H1 (cell line): Measurements from ENCODE around the gene CDH2. TPM values are rescaled to one million over a fixed set of nuclear protein-coding genes. Genes with fewer than 3 reads are reported as not detected.

Experiments used
- BACH1 ChIP-seq: IDR thresholded peaks from 2 replicates; pipeline ENCODE4 v1.6.1; 2012; ENCODE audit warnings: low read length, improper control_type of control experiment
- EZH2 ChIP-seq: fragments of 200-600 bp; sonication (generic); IDR thresholded peaks from 2 replicates; pipeline ENCODE4 v1.7.1; 2012; ENCODE audit warnings: low read depth, mild to moderate bottlenecking, moderate library complexity, low read length, inconsistent platforms; ENCODE audit not compliant: severe bottlenecking
- HDAC2 ChIP-seq, 2 experiments: fragments of 300-600 bp in 1 of 2; sonication (generic) in 1 of 2; IDR thresholded peaks; 2 replicates each; pipeline ENCODE4 v1.6.1; 2011 to 2012; ENCODE audit warnings: low read depth in 2 of 2, low read length in 2 of 2, mild to moderate bottlenecking in 2 of 2, moderate library complexity in 2 of 2, borderline replicate concordance in 1 of 2, inconsistent platforms in 1 of 2
- TAF7 ChIP-seq: optimal IDR thresholded peaks from 2 replicates; pipeline ENCODE3; 2011; ENCODE audit warnings: low read depth, mild to moderate bottlenecking, inconsistent platforms, low read length, moderate library complexity, borderline replicate concordance
- TCF12 ChIP-seq: IDR thresholded peaks from 2 replicates; pipeline ENCODE4 v1.6.1; 2011; ENCODE audit warnings: low read depth, mild to moderate bottlenecking, low read length
- polyA plus RNA-seq, 7 experiments: library from polyadenylated mRNA; depleted of rRNA in 3 of 7; stranded (reverse) in 5 of 7; unstranded in 2 of 7; fragments of >200 nt in 5 of 7; fragments of 200-250 nt in 2 of 7; gene quantifications; 1 replicate in 5 of 7; 2 replicates in 1 of 7; 4 replicates in 1 of 7; pipeline versions ENCODE4 v1.2.1 to v1.2.3, GENCODE V29; 2011 to 2013; ENCODE audit warnings: missing spikeins in 2 of 7, mixed read lengths in 2 of 7
- total RNA-seq: library from RNA; stranded (reverse); fragmentation: NEBNext Ultra II Directional; extraction: Animal tissue kit (Norgen Biotek cat#: 25700); gene quantifications from 2 replicates; pipeline ENCODE4 v1.2.1, GENCODE V29; 2021
- TF ChIP-seq, protein P1 (sequence below), 3 experiments: IDR thresholded peaks; 1 replicate in 2 of 3; 2 replicates in 1 of 3; pipeline versions ENCODE4 v1.5.1 to v1.6.1; 2011; ENCODE audit warnings: low read length in 3 of 3, mild to moderate bottlenecking in 3 of 3, inconsistent platforms in 2 of 3, low read depth in 1 of 3, moderate library complexity in 1 of 3; ENCODE audit not compliant: insufficient read depth in 1 of 3; ENCODE audit errors: control extremely low read depth in 1 of 3

CDH2 gene
- total and polyA plus RNA-seq, 2 of the 8 experiments (the other 6 are each of a cell fraction or from before 2014, with no cell fraction given) = 15.0 to 56.5 TPM

DNA sequence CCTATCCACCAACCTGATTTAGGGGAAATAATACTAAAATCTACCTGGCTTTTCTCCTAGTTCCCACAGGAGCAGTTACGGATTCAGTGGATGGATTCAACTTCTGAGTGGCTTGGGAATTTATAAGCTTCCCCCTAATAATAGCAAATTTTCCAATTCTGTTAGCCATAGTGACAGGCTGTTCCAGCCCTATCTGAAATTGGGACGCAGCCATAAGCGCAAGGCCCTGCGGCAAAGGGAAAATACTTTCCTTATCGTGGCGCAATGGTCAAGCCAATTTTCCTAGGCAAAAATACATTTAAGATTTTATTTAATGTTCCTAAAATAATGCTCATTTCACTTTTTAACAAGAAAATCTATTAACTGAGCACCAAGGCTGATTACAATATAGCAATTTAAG lies 49.7 kb downstream of the CDH2 start (continued):
- TF ChIP-seq HDAC2 (IDR thresholded peaks at IDR 0.05; ENCODE audit: borderline replicate concordance in 1 of 2, low read depth in 2 of 2, low read length in 2 of 2) = no peak
- no peak for TF ChIP-seq BACH1
- TF ChIP-seq EZH2 = no peak
- TF ChIP-seq, protein P1, sequence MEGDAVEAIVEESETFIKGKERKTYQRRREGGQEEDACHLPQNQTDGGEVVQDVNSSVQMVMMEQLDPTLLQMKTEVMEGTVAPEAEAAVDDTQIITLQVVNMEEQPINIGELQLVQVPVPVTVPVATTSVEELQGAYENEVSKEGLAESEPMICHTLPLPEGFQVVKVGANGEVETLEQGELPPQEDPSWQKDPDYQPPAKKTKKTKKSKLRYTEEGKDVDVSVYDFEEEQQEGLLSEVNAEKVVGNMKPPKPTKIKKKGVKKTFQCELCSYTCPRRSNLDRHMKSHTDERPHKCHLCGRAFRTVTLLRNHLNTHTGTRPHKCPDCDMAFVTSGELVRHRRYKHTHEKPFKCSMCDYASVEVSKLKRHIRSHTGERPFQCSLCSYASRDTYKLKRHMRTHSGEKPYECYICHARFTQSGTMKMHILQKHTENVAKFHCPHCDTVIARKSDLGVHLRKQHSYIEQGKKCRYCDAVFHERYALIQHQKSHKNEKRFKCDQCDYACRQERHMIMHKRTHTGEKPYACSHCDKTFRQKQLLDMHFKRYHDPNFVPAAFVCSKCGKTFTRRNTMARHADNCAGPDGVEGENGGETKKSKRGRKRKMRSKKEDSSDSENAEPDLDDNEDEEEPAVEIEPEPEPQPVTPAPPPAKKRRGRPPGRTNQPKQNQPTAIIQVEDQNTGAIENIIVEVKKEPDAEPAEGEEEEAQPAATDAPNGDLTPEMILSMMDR (IDR thresholded peaks at IDR 0.05; ENCODE audit: control extremely low read depth in 1 of 3, insufficient read depth in 1 of 3, low read depth in 1 of 3, low read length in 3 of 3) = no peak
- no peak for TF ChIP-seq TCF12
- no peak for TF ChIP-seq TAF7
